DMS79 treated with DMSO at 0.1 percent for 48 hours (cell line): ENCODE measurements around the gene ZMPSTE24.
A peak's percentile ranks its signal among the peaks of the same experiment; 100 is the strongest.
"Not testable (repeated sequence)": the region's sequence is repeated elsewhere in the genome, so short reads cannot be mapped to it uniquely, and the experiment has no call there.

Source experiments
- DNase-seq: peaks from one replicate; lab custom pipeline; 2025; lab: John Stamatoyannopoulos, UW

The ZMPSTE24 gene

GRCh38 chr1:40318476-40318875 lies 60.4 kb downstream of the ZMPSTE24 start:
- no peak for DNase-seq

- DNase-seq: no peak
These were observed 61.1 kb downstream of the ZMPSTE24 start for GRCh38 chr1:40318970-40319621.

GRCh38 chr1:40331403-40331802 lies 73.4 kb downstream of the ZMPSTE24 start:
- not testable (repeated sequence) for DNase-seq

GRCh38 chr1:40332695-40333094 lies 74.7 kb downstream of the ZMPSTE24 start:
- no peak for DNase-seq

GRCh38 chr1:40337443-40337842 lies 79.4 kb downstream of the ZMPSTE24 start:
- DNase-seq: no peak

GRCh38 chr1:40338745-40339419 lies 80.8 kb downstream of the ZMPSTE24 start:
- peak; percentile 68 for DNase-seq

GRCh38 chr1:40339420-40340323 lies 81.6 kb downstream of the ZMPSTE24 start:
- no peak for DNase-seq

GRCh38 chr1:40341491-40342380 lies 83.7 kb downstream of the ZMPSTE24 start:
- no peak for DNase-seq

GRCh38 chr1:40342381-40342717 lies 84.3 kb downstream of the ZMPSTE24 start:
- DNase-seq: not testable (repeated sequence)
